ENCODE results near the gene FAM169A. TPM values are rescaled to one million over a fixed set of nuclear protein-coding genes. Genes with fewer than 3 reads are reported as not detected.

FAM169A gene
- total and polyA plus RNA-seq, 2 of the 4 experiments (the other 2 are of a cell fraction), result under 0.01 TPM; not detected in 1

GRCh38 chr5:74765201-74765600 is 101.0 kb downstream of the FAM169A start:
- H3K27ac ChIP-seq (ENCODE audit: insufficient read depth, low read length), result no peak overlapping the region
- 0 out of 2 replicates have a peak, but pooled peaks cover 2% of the 10 kb centered on the region for H3K36me3 ChIP-seq (ENCODE audit: control insufficient read depth, insufficient read depth, low read length)
- no peaks in the 10 kb centered on the region for H4K20me1 ChIP-seq (ENCODE audit: insufficient read depth, low read length)
- no peak overlapping the region for H4K91ac ChIP-seq (ENCODE audit: insufficient read depth, low read depth, low read length)
- no peak overlapping the region for H3K23ac ChIP-seq (ENCODE audit: low read depth, low read length)
- H3K56ac ChIP-seq (ENCODE audit: extremely low read depth, insufficient read depth, low read length), result no peak overlapping the region
- no peak overlapping the region for H2BK20ac ChIP-seq (ENCODE audit: low read depth, low read length)
- in situ Hi-C loops (cut with MboI; ENCODE audit: low sequenced_read_pairs), result loop anchor here (25.0 kb wide), 1 partner anchor 597 kb away; no protein-coding TSS in a partner anchor
- no peak overlapping the region for H3K4me3 ChIP-seq (ENCODE audit: insufficient read depth, low read depth, low read length)
- H3K9me3 ChIP-seq (ENCODE audit: control insufficient read depth, insufficient read depth, low read length), result no peaks in the 10 kb centered on the region
- H3K14ac ChIP-seq (replicated peaks; ENCODE audit: low read depth, low read length), result no peak overlapping the region
- H3K4ac ChIP-seq (ENCODE audit: low read depth, low read length), result no peak overlapping the region
- H2AFZ ChIP-seq (replicated peaks; ENCODE audit: low read length, poor library complexity), result no peak overlapping the region
- CTCF ChIA-PET, result no interaction called here
- BruUV-seq (replicated peaks), result no TSS peak
- H2AK9ac ChIP-seq (replicated peaks; ENCODE audit: low read depth, low read length, poor library complexity), result no peak overlapping the region
- H3K9ac ChIP-seq (ENCODE audit: low read depth, low read length), result no peak overlapping the region
- POLR2A ChIA-PET (ENCODE audit: unreplicated experiment), result no interaction called here
- H2AK5ac ChIP-seq (ENCODE audit: low read depth, low read length), result no peak overlapping the region
- H3K4me1 ChIP-seq (ENCODE audit: control insufficient read depth, insufficient read depth, low read length), result peaks cover 7% of the 10 kb centered on the region
- H2BK5ac ChIP-seq (ENCODE audit: low read depth, low read length, poor library complexity, severe bottlenecking), result no peak overlapping the region
- H4K8ac ChIP-seq (ENCODE audit: low read depth in 2 of 2, low read length in 2 of 2), result no peak overlapping the region
- peak overlapping the region; percentile 33 for H3K4me2 ChIP-seq (ENCODE audit: low read depth, low read length)
- no CpG with 5 or more reads among the region's 9 CpGs for WGBS, 2 experiments (ENCODE audit: extremely low coverage in 2 of 2, insufficient read length in 1 of 2)
- H2BK15ac ChIP-seq (ENCODE audit: low read depth, low read length), result no peak overlapping the region
- no peaks in the 10 kb centered on the region for H3K9me1 ChIP-seq (ENCODE audit: insufficient read depth, low read length)
- no peak overlapping the region for H3K18ac ChIP-seq (ENCODE audit: low read depth, low read length)
- H4K5ac ChIP-seq (ENCODE audit: low read depth, low read length), result no peak overlapping the region
- no peaks in the 10 kb centered on the region for H3K27me3 ChIP-seq (ENCODE audit: control insufficient read depth, insufficient read depth, low read length)
- intact Hi-C loops (cut with micrococcal nuclease), result no loop called here
- dilution Hi-C loops (cut with HindIII; ENCODE audit: low sequenced_read_pairs, unreplicated experiment), result no loop called here
- H2BK120ac ChIP-seq (ENCODE audit: low read depth, low read length), result no peak overlapping the region
- DNase-seq (no peak), ATAC-seq (ENCODE audit: low read depth) (no peak)
- TF ChIP-seq ELK1 (IDR thresholded peaks at IDR 0.05; ENCODE audit: borderline replicate concordance, low read depth, low read length), result no peak
- no peak for TF ChIP-seq FOS (IDR thresholded peaks at IDR 0.05; ENCODE audit: low read depth, low read length)
- no peak for TF ChIP-seq MAFK (IDR thresholded peaks at IDR 0.05; ENCODE audit: low read depth, low read length)
- TF ChIP-seq BHLHE40 (IDR thresholded peaks at IDR 0.05; ENCODE audit: low read depth, low read length), result no peak
- TF ChIP-seq MAZ (IDR thresholded peaks at IDR 0.05; ENCODE audit: borderline replicate concordance, low read depth, low read length), result no peak
- no peak for TF ChIP-seq RFX5 (IDR thresholded peaks at IDR 0.05; ENCODE audit: low read depth, low read length)
- no peak for TF ChIP-seq USF2 (IDR thresholded peaks at IDR 0.05; ENCODE audit: low read depth, low read length)
- no peak for TF ChIP-seq CEBPB (IDR thresholded peaks at IDR 0.05; ENCODE audit: low read depth, low read length)
- TF ChIP-seq NFE2L2 (IDR thresholded peaks at IDR 0.05; ENCODE audit: low read depth, low read length), result no peak
- H3K79me1 ChIP-seq (ENCODE audit: low read depth in 1 of 2, low read length in 2 of 2), result peaks cover 20 to 46% of the 10 kb centered on the region in 2 experiments
